HEK293T (cell line): ENCODE results near the gene SLC18A3.

ENCODE experiments used
- BHLHE40 ChIP-seq: fragments of 450-650 bp; IDR thresholded peaks from 2 replicates; pipeline ENCODE4 v1.6.1; 2016; ENCODE audit warnings: mild to moderate bottlenecking, moderate library complexity, borderline replicate concordance
- ELF4 ChIP-seq: fragments of 450-650 bp; IDR thresholded peaks from 2 replicates; pipeline ENCODE4 v1.6.1; 2017; ENCODE audit warnings: antibody characterized with exemption
- FOXK2 ChIP-seq: fragments of 450-650 bp; IDR thresholded peaks from 2 replicates; pipeline ENCODE4 v1.6.1; 2016; ENCODE audit warnings: mild to moderate bottlenecking
- HDGF ChIP-seq: fragments of 450-650 bp; IDR thresholded peaks from 2 replicates; pipeline ENCODE4 v1.6.1; 2017; ENCODE audit warnings: antibody characterized with exemption, borderline replicate concordance
- NFRKB ChIP-seq: fragments of 450-650 bp; IDR thresholded peaks from 2 replicates; pipeline ENCODE4 v1.6.1; 2016; ENCODE audit warnings: mild to moderate bottlenecking, moderate library complexity
- SP1 ChIP-seq: fragments of 450-650 bp; IDR thresholded peaks from 2 replicates; pipeline ENCODE4 v1.6.1; 2017
- SUZ12 ChIP-seq: fragments of 450-650 bp; IDR thresholded peaks from 2 replicates; pipeline ENCODE4 v1.6.1; 2016; ENCODE audit warnings: mild to moderate bottlenecking
- TARDBP ChIP-seq: fragments of 450-650 bp; IDR thresholded peaks from 2 replicates; pipeline ENCODE4 v1.6.1; 2016
- ZNF384 ChIP-seq: fragments of 450-650 bp; IDR thresholded peaks from 2 replicates; pipeline ENCODE4 v1.6.1; 2016
- TF ChIP-seq, protein P1 (sequence below): fragments of 450-650 bp; IDR thresholded peaks from 2 replicates; pipeline ENCODE4 v1.6.1; 2016

DNA sequence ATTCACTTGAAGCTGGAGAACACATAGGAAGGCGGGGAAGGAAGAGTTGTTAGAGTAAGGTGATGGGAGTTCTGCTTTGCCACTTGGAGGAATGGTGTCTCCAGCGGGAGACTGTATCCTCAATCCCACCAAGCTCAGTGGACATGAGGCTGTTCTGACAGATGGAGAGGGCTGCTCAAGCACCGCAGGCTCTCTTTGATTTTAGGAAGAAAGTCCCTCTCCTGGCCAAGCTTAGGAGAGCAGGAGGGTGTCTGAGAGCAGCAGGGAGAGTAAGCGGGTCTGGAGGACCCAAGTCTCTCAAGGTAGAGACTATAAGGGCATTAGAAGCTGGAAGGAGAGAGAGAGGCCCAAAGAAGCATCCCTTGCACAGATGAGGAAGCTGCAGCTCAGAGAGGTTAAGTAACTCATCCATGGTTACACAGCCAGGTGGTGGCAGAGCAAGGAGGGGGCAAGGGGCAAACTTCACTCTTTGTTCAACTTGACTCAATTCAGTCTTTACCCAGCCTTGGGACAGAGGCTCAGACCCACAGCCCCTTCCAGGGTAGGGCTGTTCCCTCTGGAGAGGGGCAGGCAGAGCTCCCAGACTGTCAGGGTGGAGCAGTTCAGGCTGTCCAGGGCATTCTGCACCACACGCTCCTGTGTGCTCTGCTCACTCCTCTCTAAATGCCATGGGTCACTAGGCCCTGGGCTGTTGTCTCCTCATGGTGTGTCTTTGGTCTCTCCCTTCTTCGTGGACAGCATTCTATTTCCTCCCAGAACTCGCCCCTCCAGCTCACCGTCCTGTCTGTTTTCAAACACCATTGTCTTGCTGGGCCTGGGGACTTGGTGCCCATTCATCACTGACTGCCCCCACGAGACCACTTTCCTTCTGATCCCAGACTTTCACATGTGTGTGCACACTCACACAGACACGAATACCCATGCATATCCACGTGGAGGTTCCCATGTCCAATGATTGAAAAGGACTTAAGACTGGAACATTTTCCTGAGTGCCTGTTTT, 12.6 kb downstream of the SLC18A3 start:
- TF ChIP-seq SUZ12 (no peak), ZNF384 (no peak), BHLHE40 (no peak), FOXK2 (no peak), ELF4 (no peak), NFRKB (no peak), SP1 (no peak), TARDBP (no peak), HDGF (no peak)
- TF ChIP-seq, protein P1, sequence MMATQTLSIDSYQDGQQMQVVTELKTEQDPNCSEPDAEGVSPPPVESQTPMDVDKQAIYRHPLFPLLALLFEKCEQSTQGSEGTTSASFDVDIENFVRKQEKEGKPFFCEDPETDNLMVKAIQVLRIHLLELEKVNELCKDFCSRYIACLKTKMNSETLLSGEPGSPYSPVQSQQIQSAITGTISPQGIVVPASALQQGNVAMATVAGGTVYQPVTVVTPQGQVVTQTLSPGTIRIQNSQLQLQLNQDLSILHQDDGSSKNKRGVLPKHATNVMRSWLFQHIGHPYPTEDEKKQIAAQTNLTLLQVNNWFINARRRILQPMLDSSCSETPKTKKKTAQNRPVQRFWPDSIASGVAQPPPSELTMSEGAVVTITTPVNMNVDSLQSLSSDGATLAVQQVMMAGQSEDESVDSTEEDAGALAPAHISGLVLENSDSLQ: no peak
